GM12891 (cell line): ENCODE data around the gene ZNF532.

Experiments
- POLR2AphosphoS5 ChIP-seq: IDR thresholded peaks from 2 replicates; pipeline ENCODE4 v1.6.1; 2011; ENCODE audit warnings: low read depth, low read length, control low read depth
- TAF1 ChIP-seq: IDR thresholded peaks from 2 replicates; pipeline ENCODE4 v1.6.1; 2011; ENCODE audit warnings: low read depth, low read length, control low read depth

GRCh38 chr18:58848685-58849084 lies 16.0 kb upstream of the ZNF532 start:
- TF ChIP-seq POLR2AphosphoS5 (no peak), TAF1 (no peak)
